ENCODE measurements around the gene MCU.
"Not testable (repeated sequence)": the region's sequence is repeated elsewhere in the genome, so short reads cannot be mapped to it uniquely, and the experiment has no call there.

DNA sequence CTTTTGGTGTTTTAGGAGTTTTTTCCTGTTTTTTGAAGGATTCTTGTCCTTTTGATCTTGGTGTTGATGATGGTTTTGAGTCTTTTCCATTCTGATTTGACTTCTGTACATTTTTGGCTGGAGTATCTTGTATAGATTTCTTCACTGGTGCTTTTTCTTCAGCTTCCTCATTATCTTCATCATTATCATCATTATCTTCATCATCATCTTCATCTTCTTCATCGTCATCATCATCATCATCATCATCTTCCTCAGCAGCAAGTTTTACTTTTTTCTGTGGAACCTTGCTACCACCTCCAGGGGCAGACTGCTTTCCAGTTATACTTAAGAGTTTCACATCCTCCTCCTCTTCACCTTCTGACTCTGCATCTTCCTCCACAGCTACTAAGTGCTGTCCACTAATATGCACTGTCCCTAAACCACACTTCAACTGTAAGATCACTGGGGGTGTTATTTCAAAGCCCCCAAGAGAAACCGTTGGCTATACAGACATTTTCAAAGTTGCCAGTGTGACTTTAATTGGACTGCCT, 225.9 kb downstream of the MCU start:
- TF ChIP-seq, protein P1, sequence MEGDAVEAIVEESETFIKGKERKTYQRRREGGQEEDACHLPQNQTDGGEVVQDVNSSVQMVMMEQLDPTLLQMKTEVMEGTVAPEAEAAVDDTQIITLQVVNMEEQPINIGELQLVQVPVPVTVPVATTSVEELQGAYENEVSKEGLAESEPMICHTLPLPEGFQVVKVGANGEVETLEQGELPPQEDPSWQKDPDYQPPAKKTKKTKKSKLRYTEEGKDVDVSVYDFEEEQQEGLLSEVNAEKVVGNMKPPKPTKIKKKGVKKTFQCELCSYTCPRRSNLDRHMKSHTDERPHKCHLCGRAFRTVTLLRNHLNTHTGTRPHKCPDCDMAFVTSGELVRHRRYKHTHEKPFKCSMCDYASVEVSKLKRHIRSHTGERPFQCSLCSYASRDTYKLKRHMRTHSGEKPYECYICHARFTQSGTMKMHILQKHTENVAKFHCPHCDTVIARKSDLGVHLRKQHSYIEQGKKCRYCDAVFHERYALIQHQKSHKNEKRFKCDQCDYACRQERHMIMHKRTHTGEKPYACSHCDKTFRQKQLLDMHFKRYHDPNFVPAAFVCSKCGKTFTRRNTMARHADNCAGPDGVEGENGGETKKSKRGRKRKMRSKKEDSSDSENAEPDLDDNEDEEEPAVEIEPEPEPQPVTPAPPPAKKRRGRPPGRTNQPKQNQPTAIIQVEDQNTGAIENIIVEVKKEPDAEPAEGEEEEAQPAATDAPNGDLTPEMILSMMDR (IDR thresholded peaks at IDR 0.05 in 2 of 3, conservative IDR thresholded peaks at IDR 0.05 in 1 of 3; ENCODE audit: control insufficient read depth in 2 of 3, extremely low read depth in 1 of 3, insufficient read depth in 1 of 3, low read depth in 3 of 3, low read length in 3 of 3) = not testable (repeated sequence)
- not testable (repeated sequence) for TF ChIP-seq TCF7 (IDR thresholded peaks at IDR 0.05; ENCODE audit: borderline replicate concordance); NFYA (IDR thresholded peaks at IDR 0.05; ENCODE audit: borderline replicate concordance, low read depth, low read length); POLR2AphosphoS5 (IDR thresholded peaks at IDR 0.05; ENCODE audit: low read length); FOS (IDR thresholded peaks at IDR 0.05; ENCODE audit: borderline replicate concordance, extremely low read depth, insufficient read length); POLR2A (IDR thresholded peaks at IDR 0.05; ENCODE audit: low read depth, low read length); SIX5 (IDR thresholded peaks at IDR 0.05; ENCODE audit: low read depth, low read length, severe bottlenecking); IKZF1 (conservative IDR thresholded peaks at IDR 0.05); BCL11A (IDR thresholded peaks at IDR 0.05; ENCODE audit: low read depth, low read length); EZH2 (IDR thresholded peaks at IDR 0.05; ENCODE audit: borderline replicate concordance, control insufficient read depth, low read depth, low read length); SMAD5 (IDR thresholded peaks at IDR 0.05; ENCODE audit: low read depth)
- TF ChIP-seq, protein P2, sequence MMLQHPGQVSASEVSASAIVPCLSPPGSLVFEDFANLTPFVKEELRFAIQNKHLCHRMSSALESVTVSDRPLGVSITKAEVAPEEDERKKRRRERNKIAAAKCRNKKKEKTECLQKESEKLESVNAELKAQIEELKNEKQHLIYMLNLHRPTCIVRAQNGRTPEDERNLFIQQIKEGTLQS (IDR thresholded peaks at IDR 0.05; ENCODE audit: borderline replicate concordance, extremely low read depth, low read depth, low read length) = not testable (repeated sequence)
- TF ChIP-seq, protein P3, sequence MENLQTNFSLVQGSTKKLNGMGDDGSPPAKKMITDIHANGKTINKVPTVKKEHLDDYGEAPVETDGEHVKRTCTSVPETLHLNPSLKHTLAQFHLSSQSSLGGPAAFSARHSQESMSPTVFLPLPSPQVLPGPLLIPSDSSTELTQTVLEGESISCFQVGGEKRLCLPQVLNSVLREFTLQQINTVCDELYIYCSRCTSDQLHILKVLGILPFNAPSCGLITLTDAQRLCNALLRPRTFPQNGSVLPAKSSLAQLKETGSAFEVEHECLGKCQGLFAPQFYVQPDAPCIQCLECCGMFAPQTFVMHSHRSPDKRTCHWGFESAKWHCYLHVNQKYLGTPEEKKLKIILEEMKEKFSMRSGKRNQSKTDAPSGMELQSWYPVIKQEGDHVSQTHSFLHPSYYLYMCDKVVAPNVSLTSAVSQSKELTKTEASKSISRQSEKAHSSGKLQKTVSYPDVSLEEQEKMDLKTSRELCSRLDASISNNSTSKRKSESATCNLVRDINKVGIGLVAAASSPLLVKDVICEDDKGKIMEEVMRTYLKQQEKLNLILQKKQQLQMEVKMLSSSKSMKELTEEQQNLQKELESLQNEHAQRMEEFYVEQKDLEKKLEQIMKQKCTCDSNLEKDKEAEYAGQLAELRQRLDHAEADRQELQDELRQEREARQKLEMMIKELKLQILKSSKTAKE (IDR thresholded peaks at IDR 0.05; ENCODE audit: low read depth, poor library complexity, severe bottlenecking) = not testable (repeated sequence)
- TF ChIP-seq, protein P4, sequence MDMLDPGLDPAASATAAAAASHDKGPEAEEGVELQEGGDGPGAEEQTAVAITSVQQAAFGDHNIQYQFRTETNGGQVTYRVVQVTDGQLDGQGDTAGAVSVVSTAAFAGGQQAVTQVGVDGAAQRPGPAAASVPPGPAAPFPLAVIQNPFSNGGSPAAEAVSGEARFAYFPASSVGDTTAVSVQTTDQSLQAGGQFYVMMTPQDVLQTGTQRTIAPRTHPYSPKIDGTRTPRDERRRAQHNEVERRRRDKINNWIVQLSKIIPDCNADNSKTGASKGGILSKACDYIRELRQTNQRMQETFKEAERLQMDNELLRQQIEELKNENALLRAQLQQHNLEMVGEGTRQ (IDR thresholded peaks at IDR 0.05; ENCODE audit: borderline replicate concordance, low read depth, low read length) = not testable (repeated sequence)

Measured in GM12878 (cell line).